CD4-positive, alpha-beta T cell treated with Interleukin-15 for 4 hours (primary cell): Measurements from ENCODE around the gene GLIPR2.
A peak's percentile ranks its signal among the peaks of the same experiment; 100 is the strongest.
"Not testable (repeated sequence)": the region's sequence is repeated elsewhere in the genome, so short reads cannot be mapped to it uniquely, and the experiment has no call there.

Experiments used
- DNase-seq: peaks from one replicate; pipeline ENCODE4 v3.0.0-alpha.2; 2020; ENCODE audit warnings: low spot score

GLIPR2 gene

GRCh38 chr9:36123515-36123914 lies 13.0 kb upstream of the GLIPR2 start:
- DNase-seq: no peak

GRCh38 chr9:36125062-36125855 lies 11.3 kb upstream of the GLIPR2 start:
- DNase-seq: no peak

GRCh38 chr9:36126016-36126730 lies 10.4 kb upstream of the GLIPR2 start:
- DNase-seq: no peak

GRCh38 chr9:36127652-36128244 lies 8.8 kb upstream of the GLIPR2 start:
- no peak for DNase-seq

- no peak for DNase-seq
Measured at GRCh38 chr9:36128349-36128748, 8.2 kb upstream of the GLIPR2 start.

DNA sequence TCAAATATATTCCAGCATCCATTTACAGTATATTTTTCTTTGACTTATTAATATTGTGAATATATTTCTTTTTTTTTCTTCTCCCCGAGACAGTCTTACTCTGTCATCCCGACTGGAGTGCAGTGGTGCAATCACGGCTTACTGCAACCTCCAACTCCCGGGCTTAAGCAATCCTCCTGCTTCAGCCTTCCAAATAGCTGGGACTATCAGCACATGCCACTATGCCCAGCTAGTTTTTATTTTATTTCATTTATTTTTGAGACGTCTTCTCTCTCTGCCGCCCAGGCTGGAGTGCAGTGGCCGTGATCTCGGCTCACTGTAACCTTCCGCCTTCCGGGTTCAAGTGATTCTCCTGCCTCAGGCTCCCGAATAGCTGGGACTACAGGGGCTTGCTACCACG lies 7.4 kb upstream of the GLIPR2 start:
- DNase-seq: no peak

DNA sequence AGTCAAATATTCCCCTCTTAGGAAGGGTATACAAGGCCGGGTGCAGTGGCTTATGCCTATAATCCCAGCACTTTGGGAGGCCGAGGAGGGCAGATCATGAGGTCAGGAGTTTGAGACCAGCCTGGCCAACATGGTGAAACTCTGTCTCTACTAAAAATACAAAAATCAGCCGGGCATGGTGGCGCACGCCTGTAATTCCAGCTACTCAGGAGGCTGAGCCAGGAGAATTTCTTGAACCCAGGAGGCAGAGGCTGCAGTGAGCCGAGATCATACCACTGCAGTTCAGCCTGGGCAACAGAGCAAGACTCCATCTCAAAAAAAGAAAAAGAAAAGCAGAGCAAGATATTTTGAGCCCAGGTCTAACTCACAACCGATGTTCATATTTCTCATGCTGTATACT lies 4.9 kb upstream of the GLIPR2 start:
- DNase-seq: not testable (repeated sequence)

- no peak for DNase-seq
Measured at GRCh38 chr9:36132086-36132485, 4.4 kb upstream of the GLIPR2 start.

DNA sequence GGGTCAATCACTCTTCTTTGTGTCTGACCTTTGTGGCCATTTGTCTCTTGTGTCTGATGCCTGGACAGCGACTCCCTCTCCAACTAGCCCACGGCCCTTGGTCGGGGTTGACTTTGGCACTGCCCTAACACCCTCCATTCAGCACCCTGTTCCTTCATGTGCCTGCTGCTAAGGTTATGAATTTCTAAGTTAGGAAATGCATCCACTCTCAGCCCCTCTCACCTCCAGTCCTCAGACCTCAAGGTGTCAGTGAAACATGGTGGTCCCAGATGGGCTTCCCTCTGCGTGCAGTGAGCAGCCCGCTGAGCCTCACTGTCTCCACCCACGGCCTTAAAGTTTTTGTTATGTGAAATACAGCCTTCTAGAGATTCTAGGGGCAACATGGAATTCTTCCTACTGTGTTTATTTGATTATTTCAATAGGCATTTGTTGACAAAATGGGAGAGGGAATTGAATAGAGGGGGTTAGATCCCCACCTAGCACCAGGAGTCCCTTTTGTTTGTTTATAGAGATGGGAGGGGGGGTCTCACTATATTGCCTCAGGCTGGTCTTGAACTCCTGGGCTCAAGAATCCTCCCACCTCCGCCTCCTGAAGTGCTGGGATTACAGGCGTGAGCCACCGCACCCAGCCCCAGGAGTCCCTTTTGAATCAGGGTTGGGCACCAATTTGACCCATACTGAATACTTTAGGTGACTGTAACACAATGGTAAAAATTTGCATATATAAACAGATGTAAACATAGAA lies 1.6 kb upstream of the GLIPR2 start:
- DNase-seq: no peak

DNA sequence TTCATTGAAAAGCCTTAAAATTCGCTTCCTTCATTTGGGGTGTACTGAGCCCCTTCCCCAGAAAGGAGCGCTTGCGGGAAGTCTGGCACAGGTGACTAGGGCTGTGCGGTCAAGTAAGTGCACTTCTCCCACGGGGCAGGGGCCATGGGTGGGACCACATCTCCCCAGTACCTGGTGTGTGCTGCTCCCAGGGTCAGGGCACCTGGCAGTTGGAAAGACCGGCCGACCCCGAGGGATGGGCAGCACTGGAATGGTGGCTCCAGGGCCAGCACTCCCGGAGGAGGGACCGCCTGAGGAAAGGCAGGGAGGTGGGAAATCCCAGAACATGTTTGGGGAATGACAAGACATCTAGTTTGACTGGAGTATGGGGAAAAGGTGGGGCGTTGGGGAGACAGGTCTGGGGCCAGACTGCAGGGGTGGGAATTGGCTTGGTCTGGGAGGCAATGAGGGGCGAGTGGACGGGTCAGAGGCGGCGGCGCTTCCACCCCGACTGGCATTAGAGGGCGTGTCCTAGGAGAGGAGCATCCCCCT lies 727 bp upstream of the GLIPR2 start:
- DNase-seq: no peak

DNA sequence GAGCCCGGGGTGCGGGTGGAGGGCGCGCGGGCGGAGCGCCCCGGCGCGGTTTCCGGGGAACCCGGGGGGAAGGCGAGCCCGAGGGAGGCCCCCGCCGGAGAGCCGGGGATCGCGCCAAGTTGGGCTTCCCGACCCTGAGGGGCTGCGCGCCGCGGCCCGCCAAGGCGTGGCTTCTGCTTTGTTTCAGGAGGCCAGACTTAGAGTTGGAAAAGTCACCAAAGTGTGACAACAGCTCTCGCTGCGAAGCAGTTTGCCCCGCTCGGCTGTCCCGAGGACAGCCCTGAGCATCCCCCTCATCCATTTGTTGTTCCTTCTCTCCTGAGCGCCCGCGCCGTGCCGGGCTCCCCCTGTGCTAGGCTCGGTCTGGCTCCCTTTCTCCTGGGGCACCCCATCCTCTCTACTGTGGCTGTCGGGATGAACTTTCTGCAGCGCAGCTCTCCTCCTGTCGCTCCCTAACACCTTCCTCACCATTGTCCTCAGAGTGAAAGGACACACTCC lies 410 bp downstream of the GLIPR2 start:
- no peak for DNase-seq

GRCh38 chr9:36137392-36138004 lies 965 bp downstream of the GLIPR2 start:
- DNase-seq: no peak

- DNase-seq: no peak
Measured at GRCh38 chr9:36138496-36138895, 2.0 kb downstream of the GLIPR2 start.

GRCh38 chr9:36138901-36139300 lies 2.4 kb downstream of the GLIPR2 start:
- no peak for DNase-seq

- DNase-seq: peak; percentile 21
Measured at GRCh38 chr9:36140086-36141084, 3.9 kb downstream of the GLIPR2 start.

DNA sequence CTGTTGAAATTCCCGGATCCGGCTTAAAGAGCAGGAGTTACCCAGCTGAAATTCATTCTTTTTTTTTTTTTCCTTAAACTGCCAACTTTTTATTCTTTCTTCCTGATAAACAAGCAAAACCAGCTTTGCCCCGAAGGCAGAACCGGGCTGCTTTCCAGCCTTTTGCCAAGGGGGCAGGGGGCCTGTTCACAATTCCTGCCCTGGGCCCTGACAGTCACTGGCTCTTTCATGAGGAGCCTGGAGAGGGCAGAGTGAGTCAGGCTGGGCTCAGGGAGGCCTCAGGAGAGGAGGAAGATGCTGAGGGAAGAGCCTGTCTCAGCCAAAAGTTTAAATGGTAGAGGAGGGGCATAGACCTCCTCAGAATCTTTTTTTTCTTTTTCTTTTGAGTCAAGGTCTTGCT lies 4.8 kb downstream of the GLIPR2 start:
- no peak for DNase-seq

- no peak for DNase-seq
Measured at GRCh38 chr9:36141761-36142160, 5.2 kb downstream of the GLIPR2 start.

DNA sequence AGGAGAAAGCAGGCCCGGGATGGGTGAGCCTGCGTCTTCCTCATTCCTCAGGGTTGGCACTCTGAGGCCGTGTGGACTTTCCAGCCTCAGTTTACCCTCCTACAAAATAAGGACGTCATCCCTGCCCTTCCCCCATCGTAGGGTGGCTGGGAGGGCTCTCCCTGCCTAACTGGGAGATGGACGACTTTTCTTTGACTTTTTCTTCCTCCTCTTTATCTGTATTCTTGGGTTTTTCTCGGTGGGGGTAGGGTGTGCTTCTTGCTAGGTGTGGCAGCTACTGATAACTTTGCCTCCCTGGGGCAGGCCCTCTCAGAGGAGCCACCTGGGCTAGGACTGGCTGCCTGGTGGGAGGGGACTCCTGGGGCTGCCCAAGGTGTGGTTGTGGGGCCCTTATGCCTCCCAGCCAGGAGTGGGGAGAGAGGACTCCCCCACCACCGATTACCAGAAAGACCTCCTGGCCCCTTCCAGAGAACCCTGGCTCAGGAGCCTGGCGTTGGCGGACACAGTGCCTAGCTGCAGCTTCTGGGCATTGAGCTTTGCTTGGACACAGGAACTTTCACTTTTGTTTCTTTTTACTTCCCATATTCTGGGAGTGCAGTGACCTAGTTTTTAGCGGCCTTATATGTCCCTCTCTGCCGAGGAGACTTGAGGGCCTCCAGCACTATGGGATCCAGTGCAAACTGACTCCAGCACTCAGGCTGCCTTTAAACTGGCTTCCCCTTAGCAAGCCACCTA lies 6.1 kb downstream of the GLIPR2 start:
- DNase-seq: no peak

DNA sequence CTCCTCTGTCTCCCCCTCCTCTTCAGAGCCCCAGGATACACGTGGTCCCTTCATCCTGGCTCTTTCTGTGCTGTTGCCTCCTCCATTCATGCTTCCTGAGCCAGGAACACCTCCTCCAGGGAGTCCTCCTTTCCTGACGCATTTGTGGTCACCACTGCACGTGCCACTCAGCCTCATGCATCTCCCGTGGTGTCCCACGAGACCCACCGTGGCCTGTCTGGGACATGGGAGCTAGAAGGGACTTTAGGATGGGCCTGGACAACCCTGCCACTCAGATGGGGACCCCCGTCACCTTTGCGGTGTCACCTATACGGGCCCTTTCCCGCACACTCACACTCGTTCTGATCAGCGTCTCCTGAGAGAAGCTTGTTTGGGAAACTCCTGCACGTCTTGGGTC lies 6.7 kb downstream of the GLIPR2 start:
- no peak for DNase-seq
